Thymus (tissue), 11 donors: ENCODE results near the gene AGXT. TPM values are rescaled to one million over a fixed set of nuclear protein-coding genes. Genes with fewer than 3 reads are reported as not detected.

Experiments
- DNase-seq, 9 donors: peaks; one replicate each; pipeline ENCODE4 v3.0.0-alpha.2; 2013; ENCODE audit warnings: low spot score in 9 of 9, low read depth in 6 of 9, missing footprints in 1 of 9
- H3K27ac ChIP-seq, 2 donors: one replicate each; pipeline ENCODE4 v1.5.1; 2013; ENCODE audit warnings: control low read depth in 1 of 2, low read depth in 1 of 2, low read length in 1 of 2, mild to moderate bottlenecking in 1 of 2, moderate library complexity in 1 of 2
- H3K27me3 ChIP-seq, 2 donors: one replicate each; pipeline ENCODE4 v1.5.1; 2013; ENCODE audit warnings: low read length in 1 of 2; ENCODE audit not compliant: control insufficient read depth in 2 of 2, insufficient read depth in 1 of 2
- H3K36me3 ChIP-seq, 2 donors: one replicate each; pipeline ENCODE4 v1.5.1; 2013; ENCODE audit warnings: low read length in 1 of 2, mild to moderate bottlenecking in 1 of 2, moderate library complexity in 1 of 2; ENCODE audit not compliant: control insufficient read depth in 2 of 2, insufficient read depth in 2 of 2
- H3K4me1 ChIP-seq, 2 donors: one replicate each; pipeline ENCODE4 v1.5.1; 2013; ENCODE audit warnings: low read length in 2 of 2; ENCODE audit not compliant: control insufficient read depth in 2 of 2, insufficient read depth in 2 of 2
- H3K4me3 ChIP-seq, 2 donors: one replicate each; pipeline ENCODE4 v1.5.1; 2013; ENCODE audit warnings: low read length in 2 of 2, control low read depth in 1 of 2, mild to moderate bottlenecking in 1 of 2
- H3K9me3 ChIP-seq, 2 donors: one replicate each; pipeline ENCODE4 v1.5.1; 2013; ENCODE audit warnings: low read length in 1 of 2, mild to moderate bottlenecking in 1 of 2; ENCODE audit not compliant: control insufficient read depth in 2 of 2, insufficient read depth in 1 of 2
- WGBS: extraction: QIAGEN DNeasy Blood & Tissue Kit; methylation state at CpG from one replicate; pipeline ENCODE4 v1.1.7; 2013; 5-methylcytosine and 5-hydroxymethylcytosine counted together
- polyA plus RNA-seq: library from polyadenylated mRNA; stranded (reverse); fragments of 200-250 nt; gene quantifications from one replicate; pipeline ENCODE4 v1.2.3, GENCODE V29; 2013
- total RNA-seq: library from RNA; stranded (reverse); fragments of 120-200 nt; gene quantifications from one replicate; pipeline ENCODE4 v1.2.4, GENCODE V29; 2013
- donor health status: healthy.

Gene AGXT
- total and polyA plus RNA-seq, 2 donors: 0.14 to 0.94 TPM

DNA sequence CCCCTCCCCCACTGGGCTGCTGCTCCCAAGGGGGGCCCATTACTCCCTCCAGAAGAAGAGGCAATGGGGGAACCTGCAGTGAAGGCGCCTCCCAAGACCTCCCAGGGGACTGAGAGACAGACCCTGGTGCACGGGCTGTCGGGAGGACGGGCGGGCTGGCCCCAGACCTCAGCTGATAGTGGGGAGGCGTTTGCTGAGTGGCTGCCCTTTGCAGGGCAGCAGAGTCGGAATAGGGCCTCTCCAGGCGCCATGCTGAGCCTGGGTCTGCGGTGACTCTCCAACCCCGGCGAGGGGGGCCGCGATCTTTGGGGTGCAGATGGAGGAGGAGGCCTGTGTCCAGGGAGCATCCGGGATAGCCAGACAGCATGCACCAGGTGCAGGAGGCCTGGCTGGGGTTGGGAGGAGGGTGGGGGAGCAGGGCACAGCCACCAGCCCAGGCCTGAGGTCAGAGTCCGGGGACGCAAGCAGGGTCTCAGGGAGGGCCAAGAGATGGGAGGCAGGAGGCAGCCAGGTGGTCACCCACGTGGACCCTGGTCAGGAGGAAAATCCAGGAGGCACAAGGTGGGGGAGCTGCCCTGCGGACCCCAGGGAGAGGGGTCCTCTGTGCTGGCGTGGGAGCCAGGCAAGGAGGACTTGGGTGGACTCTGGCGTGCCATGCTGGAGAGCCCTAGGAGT is 48.5 kb downstream of the AGXT start:
- Histone ChIP-seq H3K4me3 (no peak overlapping the region), H3K9me3 (no peaks in the 10 kb centered on the region), H3K27ac (no peak overlapping the region), H3K27me3 (peaks cover 18 to 48% of the 10 kb centered on the region in 2 donors), H3K4me1 (peaks cover 0 to 4% of the 10 kb centered on the region in 2 donors), H3K36me3 (no peaks in the 10 kb centered on the region)
- 97% methylated on average over 20 of the region's 20 CpGs for WGBS
- DNase-seq: no peak

DNA sequence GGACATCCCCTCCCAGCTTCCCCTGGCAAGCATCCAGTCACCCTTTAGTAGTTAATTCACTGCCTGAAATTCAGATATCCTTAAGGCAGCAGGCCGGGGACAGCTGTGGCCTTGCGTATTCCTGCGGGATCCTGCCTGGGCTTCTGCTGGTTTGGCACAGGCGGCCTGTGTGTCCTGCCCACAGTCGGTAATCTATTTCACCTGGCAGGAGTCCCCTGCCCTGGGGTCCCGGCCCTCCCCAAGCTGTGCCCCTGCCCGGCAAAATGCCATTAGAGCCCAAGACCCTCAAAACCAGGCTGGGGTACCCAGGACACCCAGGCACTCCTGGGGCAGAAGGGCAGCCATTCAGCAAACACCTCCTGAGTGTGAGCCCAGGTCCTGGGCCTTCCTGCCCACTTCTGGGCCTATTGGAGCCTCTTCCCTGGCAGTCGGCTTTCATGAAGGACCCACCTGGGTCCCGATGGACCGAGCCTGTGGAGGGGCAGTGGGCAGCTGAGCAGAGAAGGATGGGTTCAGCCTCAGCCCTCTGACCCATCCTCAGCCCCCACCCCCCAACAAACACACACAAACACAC is 49.1 kb downstream of the AGXT start:
- 96% methylated on average over 10 of the region's 10 CpGs for WGBS
- no peaks in the 10 kb centered on the region for H3K36me3 ChIP-seq
- no peak overlapping the region for H3K4me3 ChIP-seq
- no peak for DNase-seq
- H3K4me1 ChIP-seq: peaks cover 0 to 4% of the 10 kb centered on the region in 2 donors
- no peaks in the 10 kb centered on the region for H3K9me3 ChIP-seq
- H3K27ac ChIP-seq: no peak overlapping the region
- peaks cover 16 to 48% of the 10 kb centered on the region in 2 donors for H3K27me3 ChIP-seq

DNA sequence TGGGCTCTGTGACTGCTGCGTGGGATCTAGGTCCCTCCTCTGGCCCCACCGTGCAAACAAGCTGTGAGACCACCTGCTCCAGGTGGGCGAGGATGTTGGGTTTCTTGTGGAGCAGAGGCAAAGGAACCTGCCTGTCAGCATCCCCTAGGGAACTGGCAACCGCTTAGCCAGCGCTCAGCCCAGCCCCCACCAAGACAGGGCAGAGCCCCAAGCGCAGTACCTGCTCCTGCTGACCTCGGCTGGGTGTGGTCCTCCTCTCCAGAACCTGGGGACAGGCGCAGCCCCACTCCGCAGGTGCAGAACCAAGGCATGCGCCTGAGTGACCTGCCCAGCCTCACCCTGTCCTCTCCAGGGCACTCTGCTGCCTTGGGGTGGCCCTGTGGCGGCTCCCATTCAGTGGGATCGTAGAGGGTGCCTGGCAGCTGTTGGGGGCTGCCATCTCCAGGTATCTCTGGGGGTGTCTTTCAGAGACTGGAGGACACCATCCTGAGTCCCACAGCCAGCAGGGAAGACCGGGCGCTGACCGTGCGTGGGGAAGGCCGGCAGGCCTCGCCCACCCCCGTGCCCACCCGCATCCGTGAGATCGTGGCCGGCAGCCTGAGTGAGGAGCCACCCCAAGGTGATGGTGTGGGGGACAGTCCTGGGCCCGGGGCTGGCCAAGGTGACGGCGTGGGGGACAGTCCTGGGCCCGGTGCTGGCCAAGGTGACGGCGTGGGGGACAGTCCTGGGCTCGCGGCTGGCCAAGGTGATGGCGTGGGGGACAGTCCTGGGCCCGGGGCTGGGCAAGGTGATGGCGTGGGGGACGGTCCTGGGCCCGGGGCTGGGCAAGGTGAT is 49.9 kb downstream of the AGXT start:
- no peak overlapping the region for H3K4me3 ChIP-seq
- peaks cover 0 to 4% of the 10 kb centered on the region in 2 donors for H3K4me1 ChIP-seq
- no peak for DNase-seq
- WGBS: 95% methylated on average over 36 of the region's 36 CpGs
- no peaks in the 10 kb centered on the region for H3K36me3 ChIP-seq
- H3K27ac ChIP-seq: no peak overlapping the region
- H3K27me3 ChIP-seq: peaks cover 16 to 46% of the 10 kb centered on the region in 2 donors
- no peaks in the 10 kb centered on the region for H3K9me3 ChIP-seq

DNA sequence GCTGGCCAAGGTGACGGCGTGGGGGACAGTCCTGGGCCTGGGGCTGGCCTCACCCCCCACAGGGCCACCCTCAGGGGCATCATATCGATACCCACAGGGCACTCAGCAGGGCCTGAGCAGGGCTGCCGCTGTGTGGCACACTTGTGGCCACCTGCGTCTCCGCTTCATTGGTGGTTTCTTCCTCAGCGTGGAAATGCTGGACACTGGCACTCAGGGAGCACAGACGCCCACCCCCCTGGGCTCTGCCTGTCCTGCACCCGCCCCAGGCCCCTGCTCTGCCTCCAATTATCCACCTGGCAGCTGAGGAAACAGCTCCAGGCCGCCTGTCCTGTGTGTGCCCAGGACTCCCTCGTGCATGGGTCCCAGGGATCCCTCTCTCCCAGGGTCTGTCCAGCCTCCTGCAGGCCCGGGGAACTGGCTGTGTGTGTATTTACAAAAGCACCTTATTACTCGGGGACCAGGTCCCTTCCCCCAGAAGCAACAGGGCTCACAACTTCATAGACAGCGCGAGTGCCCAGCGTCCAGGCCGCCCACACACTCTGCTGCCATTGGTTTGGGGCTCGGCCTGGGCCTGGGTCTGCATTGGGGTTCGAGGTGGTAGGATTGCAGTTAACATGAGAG is 50.6 kb downstream of the AGXT start:
- DNase-seq: no peak
- Histone ChIP-seq H3K4me3 (no peak overlapping the region), H3K27ac (no peak overlapping the region), H3K27me3 (peaks cover 16 to 38% of the 10 kb centered on the region in 2 donors), H3K36me3 (no peaks in the 10 kb centered on the region), H3K9me3 (no peaks in the 10 kb centered on the region), H3K4me1 (peaks cover 0 to 4% of the 10 kb centered on the region in 2 donors)
- WGBS: 90% methylated on average over 19 of the region's 19 CpGs

DNA sequence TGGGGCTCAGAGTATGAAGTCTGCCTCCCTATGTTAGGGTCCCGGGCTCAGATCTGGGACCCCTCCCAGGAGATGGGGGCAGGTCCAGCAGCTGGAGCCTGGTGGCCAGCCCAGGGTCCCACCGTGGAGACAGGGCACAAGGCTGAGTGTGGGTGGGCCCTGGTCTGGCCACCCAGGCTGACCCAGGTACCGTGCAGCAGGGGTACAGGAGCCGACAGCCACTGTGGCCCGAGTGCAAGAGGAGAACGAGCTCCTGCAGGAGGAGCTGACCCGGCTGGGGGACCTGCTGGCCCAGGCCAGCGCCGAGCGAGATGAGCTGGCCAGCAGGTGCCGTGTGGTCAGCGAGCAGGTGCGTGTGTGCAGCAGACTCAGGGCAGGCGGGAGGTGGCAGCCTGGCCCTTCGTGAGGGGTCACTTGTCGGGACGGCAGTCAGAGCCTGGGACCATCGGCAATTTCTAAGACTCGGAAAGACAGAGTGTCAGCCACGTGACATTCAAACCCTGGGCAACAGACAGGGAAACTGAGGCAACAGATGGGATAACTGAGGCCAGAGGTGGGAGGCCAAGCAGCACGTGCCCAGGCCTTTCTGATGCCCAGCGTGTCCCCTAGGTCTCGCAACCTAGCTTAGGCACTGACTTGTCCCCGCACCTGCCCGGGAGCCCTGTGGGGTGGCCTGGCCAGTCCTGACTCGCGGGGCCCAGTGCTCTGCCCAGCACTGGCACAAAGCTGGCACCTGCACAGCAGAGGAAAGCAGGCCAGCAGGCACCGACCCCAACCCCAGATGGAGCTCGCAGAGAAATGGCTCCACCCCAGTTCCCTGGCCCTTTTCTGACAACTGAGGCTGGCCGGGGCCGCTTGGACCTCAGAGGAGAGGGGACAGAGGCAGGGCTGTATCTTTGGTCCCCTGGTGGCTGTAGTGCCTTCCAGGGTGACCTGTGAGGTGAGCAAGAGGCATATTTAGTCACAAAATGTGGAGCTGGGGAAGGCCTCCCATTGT is 51.5 kb downstream of the AGXT start:
- Histone ChIP-seq H3K4me1 (peaks cover 0 to 4% of the 10 kb centered on the region in 2 donors), H3K27ac (no peak overlapping the region), H3K4me3 (no peak overlapping the region), H3K36me3 (no peaks in the 10 kb centered on the region), H3K27me3 (peaks cover 14 to 30% of the 10 kb centered on the region in 2 donors), H3K9me3 (no peaks in the 10 kb centered on the region)
- 95% methylated on average over 31 of the region's 31 CpGs for WGBS
- no peak for DNase-seq

DNA sequence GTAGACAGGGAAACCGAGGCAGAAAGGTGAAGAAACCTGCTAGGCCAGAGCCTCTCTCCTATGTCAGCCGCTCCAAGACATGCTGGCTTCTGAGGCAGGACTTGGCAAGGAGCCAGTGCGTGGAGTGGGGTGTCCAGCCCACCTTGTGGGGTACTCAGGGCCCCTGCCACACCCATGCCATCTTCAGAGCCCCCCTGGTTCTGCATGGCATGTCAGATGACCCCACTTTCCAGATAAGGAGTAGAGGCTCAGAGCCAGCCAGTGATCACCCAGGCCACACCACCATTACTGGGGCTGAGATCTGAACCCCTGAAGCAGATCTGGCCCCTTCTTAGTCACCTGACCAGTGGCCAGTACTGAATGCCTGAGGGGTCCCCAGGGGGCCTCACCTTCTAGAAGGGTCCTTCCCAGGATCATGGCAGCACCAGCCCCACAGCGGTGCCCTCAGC is 52.2 kb downstream of the AGXT start:
- no peaks in the 10 kb centered on the region for H3K36me3 ChIP-seq
- no peak overlapping the region for H3K4me3 ChIP-seq
- no peak overlapping the region for H3K27ac ChIP-seq
- peaks cover 0 to 2% of the 10 kb centered on the region in 2 donors for H3K4me1 ChIP-seq
- H3K9me3 ChIP-seq: no peaks in the 10 kb centered on the region
- WGBS: 96% methylated on average over 4 of the region's 4 CpGs
- peaks cover 12 to 22% of the 10 kb centered on the region in 2 donors for H3K27me3 ChIP-seq
- no peak for DNase-seq

DNA sequence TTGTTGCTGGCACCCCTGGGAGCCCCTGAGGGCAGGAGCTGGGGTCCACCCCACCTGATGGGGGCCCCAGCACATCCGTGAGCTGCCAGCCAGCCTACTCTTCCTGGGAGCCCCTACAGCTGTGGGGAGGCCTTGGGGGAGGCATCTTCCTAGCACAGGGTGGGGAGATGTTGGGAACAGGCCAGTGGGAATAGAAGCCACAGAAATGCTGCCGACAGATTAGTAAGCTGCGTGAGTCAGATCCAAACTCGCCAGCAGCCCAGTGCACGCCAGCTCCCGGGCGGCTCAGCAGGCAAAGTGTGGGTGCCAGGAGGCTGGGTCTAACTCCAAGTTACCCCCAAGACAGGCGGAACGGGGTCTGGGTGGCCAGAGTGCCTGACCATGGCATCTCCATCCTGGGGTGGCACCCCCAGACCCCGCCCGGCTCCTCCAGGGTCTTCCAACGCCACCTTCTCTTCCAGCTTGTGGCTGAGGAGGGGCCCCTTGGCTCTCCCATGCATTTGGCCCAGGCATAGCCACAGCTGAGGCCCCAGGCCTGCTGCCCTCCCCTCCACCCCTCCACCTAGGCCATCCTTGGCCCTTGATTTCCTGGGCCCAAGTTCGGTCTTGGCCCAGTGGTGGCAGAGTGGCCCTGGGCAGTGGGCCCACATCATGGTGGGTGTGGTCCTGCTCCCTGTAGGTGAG is 52.8 kb downstream of the AGXT start:
- Histone ChIP-seq H3K27ac (no peak overlapping the region), H3K9me3 (no peaks in the 10 kb centered on the region), H3K4me3 (no peak overlapping the region), H3K27me3 (peaks cover 7 to 18% of the 10 kb centered on the region in 2 donors), H3K36me3 (no peaks in the 10 kb centered on the region), H3K4me1 (no peaks in the 10 kb centered on the region)
- WGBS: 95% methylated on average over 13 of the region's 13 CpGs
- DNase-seq: no peak

DNA sequence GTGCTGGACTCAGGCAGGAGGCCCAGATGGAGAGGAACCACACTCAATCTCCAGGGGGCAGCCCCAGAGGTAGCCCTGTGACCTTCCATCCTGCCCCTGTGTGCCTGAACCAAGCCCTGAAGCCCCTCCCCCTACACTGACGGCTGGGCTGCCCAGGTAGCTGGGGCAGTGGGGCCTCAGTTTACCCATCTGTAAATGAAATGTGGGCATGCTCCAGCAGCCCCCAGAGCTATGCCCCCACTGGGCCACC is 53.3 kb downstream of the AGXT start:
- no peaks in the 10 kb centered on the region for H3K9me3 ChIP-seq
- no peak overlapping the region for H3K27ac ChIP-seq
- peaks cover 2 to 13% of the 10 kb centered on the region in 2 donors for H3K27me3 ChIP-seq
- no peaks in the 10 kb centered on the region for H3K36me3 ChIP-seq
- WGBS: 85% methylated on average over 1 of the region's 1 CpG
- no peak for DNase-seq
- H3K4me1 ChIP-seq: no peaks in the 10 kb centered on the region
- H3K4me3 ChIP-seq: no peak overlapping the region
